Activated CD8-positive, alpha-beta memory T cell treated with anti-CD3 and anti-CD28 coated beads, Interleukin-2, amount 50 U/mL, for 24 hours (primary cell): ENCODE data around the gene ADD1.
"Not testable (repeated sequence)": the region's sequence is repeated elsewhere in the genome, so short reads cannot be mapped to it uniquely, and the experiment has no call there.

Experiments used
- DNase-seq: peaks from one replicate; pipeline ENCODE4 v3.0.0-alpha.2; 2020; ENCODE audit errors: extremely low read depth

ADD1 gene

GRCh38 chr4:2944586-2945526 lies 101.2 kb downstream of the ADD1 start:
- no peak for DNase-seq

- DNase-seq: not testable (repeated sequence)
These were observed 102.3 kb downstream of the ADD1 start for GRCh38 chr4:2945619-2946604.

- no peak for DNase-seq
These were observed 103.4 kb downstream of the ADD1 start for GRCh38 chr4:2946812-2947600.

- DNase-seq: no peak
These were observed 104.3 kb downstream of the ADD1 start for GRCh38 chr4:2947926-2948325.

GRCh38 chr4:2948895-2949781 lies 105.5 kb downstream of the ADD1 start:
- DNase-seq: no peak

DNA sequence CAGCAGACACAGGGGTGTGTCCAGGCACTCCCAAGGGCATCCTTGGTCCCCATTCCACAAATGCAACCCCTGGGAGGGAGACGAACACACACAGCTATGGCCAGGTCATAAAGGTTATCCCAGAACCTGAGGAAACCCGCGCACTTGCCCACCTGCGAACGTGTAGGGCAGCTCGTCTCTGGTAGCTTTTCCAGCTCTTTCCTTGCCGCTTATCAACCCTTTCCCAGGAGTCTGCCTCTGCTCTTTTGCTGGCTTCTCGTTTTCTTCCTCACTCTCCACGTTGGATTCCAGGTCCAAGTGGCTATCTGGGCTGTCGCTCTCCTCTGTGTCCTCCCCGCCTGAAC lies 106.1 kb downstream of the ADD1 start:
- no peak for DNase-seq

DNA sequence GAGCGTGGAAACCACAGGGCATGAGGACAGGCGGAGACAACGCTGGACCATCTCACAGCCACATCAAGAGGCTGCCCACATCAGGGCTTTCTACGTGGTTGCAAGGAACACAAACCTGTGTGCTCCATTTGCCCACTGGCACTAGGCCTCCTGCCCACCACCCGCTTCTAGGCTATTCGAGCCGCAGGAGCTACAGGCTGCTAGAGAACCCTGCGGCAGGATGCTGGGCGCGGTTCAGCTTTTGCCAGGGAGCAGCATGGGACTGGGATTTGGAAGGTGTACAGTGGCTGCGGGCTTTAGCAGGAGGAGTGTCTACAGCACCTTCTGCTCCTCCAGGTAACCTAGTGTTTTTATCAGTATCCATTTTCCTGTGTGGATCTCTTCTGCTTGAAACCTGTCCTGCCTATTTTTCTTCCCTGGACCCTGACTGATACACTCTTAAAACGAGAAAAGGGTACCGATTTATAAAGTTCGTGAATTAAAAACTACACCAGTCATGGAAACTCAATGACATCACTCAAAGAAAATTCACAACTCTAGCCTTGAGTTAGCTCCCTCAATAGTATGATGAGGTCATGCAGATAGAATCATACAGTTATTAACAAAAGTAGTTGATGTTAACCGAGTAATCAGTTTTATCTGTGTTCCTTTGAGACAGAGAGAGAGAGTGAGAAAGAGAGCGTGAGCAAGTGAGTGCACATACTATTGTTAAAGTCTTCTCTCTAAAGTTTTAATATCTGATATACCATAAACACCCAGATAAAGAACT lies 106.8 kb downstream of the ADD1 start:
- no peak for DNase-seq

GRCh38 chr4:2953496-2953895 lies 109.9 kb downstream of the ADD1 start:
- no peak for DNase-seq

DNA sequence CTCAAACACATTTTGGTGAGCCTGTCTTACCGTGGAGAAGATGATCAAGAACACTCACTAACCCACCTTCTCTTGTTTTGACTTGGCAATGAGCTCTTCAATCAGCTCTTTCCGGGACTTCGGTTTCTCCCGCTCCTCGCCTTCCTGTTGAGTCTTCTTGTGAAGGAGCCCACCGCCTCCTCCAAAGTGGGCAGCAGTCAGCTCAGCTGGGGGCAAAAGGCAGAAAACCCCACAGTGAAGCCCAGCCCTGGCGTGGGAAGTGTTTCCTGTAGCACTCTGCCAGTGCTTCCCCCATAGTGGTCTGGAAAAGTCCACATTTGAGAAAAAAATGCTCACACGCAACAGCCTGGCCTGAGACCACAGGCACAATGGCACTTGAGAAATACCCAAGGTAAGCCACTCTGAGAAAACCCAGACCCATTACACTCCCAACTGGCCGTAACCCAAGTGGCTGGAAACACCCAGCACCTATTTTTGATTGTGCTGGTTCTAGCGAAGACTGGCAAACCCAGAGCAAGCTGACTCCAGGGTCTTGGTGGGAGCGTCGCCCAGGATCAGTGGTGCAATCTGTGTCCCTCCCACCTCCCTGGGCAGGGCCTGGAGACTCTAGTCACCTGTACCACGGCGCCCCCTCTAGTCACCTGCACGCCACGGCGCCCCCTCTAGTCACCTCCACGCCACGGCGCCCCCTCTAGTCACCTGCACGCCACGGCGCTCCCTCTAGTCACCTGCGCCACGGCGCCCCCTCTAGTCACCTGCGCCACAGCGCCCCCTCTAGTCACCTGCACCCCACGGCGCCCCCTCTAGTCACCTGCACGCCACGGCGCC lies 110.9 kb downstream of the ADD1 start:
- DNase-seq: peak; percentile 57

DNA sequence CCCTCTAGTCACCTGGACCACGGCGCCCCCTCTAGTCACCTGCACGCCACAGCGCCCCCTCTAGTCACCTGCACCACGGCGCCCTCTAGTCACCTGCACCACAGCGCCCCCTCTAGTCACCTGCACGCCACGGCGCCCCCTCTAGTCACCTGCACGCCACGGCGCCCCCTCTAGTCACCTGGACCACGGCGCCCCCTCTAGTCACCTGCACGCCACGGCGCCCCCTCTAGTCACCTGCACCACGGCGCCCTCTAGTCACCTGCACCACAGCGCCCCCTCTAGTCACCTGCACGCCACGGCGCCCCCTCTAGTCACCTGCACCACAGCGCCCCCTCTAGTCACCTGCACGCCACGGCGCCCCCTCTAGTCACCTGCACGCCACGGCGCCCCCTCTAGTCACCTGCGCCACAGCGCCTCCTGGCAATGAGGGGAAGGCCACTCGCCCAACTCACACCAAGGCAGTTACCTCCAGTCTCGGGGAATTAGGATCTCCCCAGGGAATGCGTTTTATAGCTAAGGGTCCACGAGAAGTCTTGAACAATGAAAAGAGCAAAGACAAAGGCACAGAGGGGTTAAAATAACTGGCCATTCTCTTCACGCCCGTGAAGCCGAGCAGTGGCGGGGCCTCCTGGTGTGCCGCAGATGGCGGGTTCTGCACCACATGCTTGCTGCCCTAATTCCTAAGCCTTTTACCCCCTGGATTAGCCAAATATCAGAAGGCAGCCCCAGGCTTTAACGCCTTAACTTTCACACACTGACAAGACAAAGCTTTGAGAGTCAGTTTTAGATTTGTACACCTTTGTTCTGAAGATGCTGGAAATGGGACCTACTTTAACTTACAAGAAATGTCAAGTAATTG lies 111.8 kb downstream of the ADD1 start:
- DNase-seq: not testable (repeated sequence)

GRCh38 chr4:2958446-2958845 lies 114.8 kb downstream of the ADD1 start:
- no peak for DNase-seq

GRCh38 chr4:2960450-2960849 lies 116.8 kb downstream of the ADD1 start:
- DNase-seq: not testable (repeated sequence)

- no peak for DNase-seq
These were observed 117.8 kb downstream of the ADD1 start for GRCh38 chr4:2961421-2961810.

DNA sequence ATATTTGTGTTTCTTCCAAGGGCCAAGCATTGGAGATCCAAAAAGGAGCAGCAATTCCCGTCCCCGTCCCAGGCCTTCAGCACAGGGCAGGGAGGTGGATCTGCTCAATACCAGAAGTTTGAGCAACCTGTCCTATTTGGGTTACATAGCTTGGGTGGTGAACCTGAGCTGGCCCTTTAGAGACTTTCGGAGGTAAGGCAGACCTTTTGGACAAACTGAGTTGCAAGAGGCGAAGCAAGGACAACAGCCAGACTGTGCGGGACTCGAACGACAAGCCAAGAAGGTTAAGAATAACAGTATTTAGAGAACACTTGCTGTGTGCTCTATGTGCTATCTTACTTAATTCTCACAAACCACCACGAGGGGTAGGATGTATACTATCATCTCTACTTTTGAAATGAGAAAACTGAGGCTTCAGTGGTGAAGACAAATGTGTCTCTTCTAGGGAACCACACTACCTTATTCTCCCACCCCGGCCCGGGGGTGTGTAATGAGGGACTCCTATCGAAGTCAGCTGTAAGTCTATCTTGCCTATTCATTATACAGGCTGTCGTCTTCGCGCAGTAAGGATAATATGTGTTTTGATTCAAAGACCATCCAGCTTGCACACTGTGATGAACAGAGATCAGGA lies 118.3 kb downstream of the ADD1 start:
- peak; percentile 39 for DNase-seq

DNA sequence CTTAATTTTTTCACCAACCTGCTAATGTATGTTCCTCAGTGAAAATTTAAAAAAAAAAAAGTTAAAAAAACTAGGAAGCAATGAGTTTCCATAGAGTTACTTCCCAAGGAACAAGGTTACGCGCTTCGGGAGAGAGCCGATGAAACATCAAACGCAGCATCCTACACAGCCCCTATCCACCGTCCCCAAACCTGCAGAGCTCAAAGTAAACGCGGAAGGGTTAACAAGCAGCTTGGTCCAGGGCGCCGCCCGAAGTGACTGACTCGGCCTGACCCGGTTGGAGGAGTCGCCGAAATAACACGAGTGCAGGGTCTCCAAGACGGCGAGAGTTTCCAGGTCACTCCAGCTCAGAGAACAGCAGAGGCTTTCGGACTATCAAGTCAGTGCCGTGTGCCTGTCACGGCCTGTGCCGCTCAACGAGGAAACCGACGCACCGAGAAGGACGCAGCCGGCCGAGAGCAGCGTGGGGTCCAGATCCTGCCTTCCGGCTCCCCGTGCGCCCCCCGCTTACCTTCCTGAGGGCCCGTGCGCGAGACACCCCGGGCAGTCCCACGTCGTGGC lies 119.0 kb downstream of the ADD1 start:
- no peak for DNase-seq

- DNase-seq: peak; percentile 91
These were observed 119.7 kb downstream of the ADD1 start, which contains the start of the genes GRK4 and NOP14 for GRCh38 chr4:2963175-2963965. TSS of gene GRK4 (plus strand) at chr4:2963571. CDS start at chr4:2964071, 500 bp downstream. TSS of gene NOP14 (minus strand) at chr4:2963406. CDS start at chr4:2963319, 87 bp downstream.
